OCI-LY7 (cell line): ENCODE results near the gene ATP11C. TPM values are rescaled to one million over a fixed set of nuclear protein-coding genes. Genes with fewer than 3 reads are reported as not detected.

Experiments
- BruUV-seq: library from RNA; stranded (reverse); fragments of 400-500 nt; replicated peaks from 2 replicates; lab custom pipeline; 2021; lab: Mats Ljungman, UMichigan
- CTCF ChIA-PET: fragments of 300-600 bp; sonication (Branson Sonifier 250); formaldehyde crosslinking; loops from one replicate; lab custom pipeline; 2022; ENCODE audit warnings: antibody characterized with exemption; ENCODE audit not compliant: unreplicated experiment; lab: Charles Lee
- POLR2A ChIA-PET: fragments of 300-600 bp; sonication (Branson Sonifier 250); formaldehyde crosslinking; loops from one replicate; lab custom pipeline; 2022; ENCODE audit warnings: antibody characterized with exemption; lab: Charles Lee
- DNase-seq: peaks from one replicate; pipeline ENCODE4 v3.0.0-alpha.2; 2015; ENCODE audit warnings: low spot score
- H2AFZ ChIP-seq: fragments of 200-600 bp; sonication (generic), shearing (Covaris generic); 2 replicates; pipeline ENCODE4 v1.6.1; 2014; ENCODE audit warnings: mild to moderate bottlenecking, antibody characterized with exemption, low read length, moderate library complexity
- H3K27ac ChIP-seq: fragments of 200-600 bp; sonication (generic); 2 replicates; pipeline ENCODE4 v1.5.1; 2014; ENCODE audit warnings: mixed run types, low read depth, mild to moderate bottlenecking, moderate library complexity, low read length, inconsistent platforms; ENCODE audit not compliant: poor library complexity, severe bottlenecking
- H3K36me3 ChIP-seq: fragments of 200-600 bp; sonication (generic); 2 replicates; pipeline ENCODE4 v1.6.1; 2014; ENCODE audit warnings: mild to moderate bottlenecking, antibody characterized with exemption, low read length, moderate library complexity, mixed read lengths; ENCODE audit not compliant: insufficient read depth
- H3K4me1 ChIP-seq: fragments of 200-600 bp; sonication (generic); 2 replicates; pipeline ENCODE4 v1.5.1; 2014; ENCODE audit warnings: mild to moderate bottlenecking, low read length; ENCODE audit not compliant: insufficient read depth, poor library complexity, severe bottlenecking
- H3K4me2 ChIP-seq: fragments of 200-600 bp; sonication (generic); 2 replicates; pipeline ENCODE4 v1.6.1; 2014; ENCODE audit warnings: mild to moderate bottlenecking, low read length
- H3K4me3 ChIP-seq: fragments of 200-600 bp; sonication (generic); 2 replicates; pipeline ENCODE4 v1.5.1; 2014; ENCODE audit warnings: mild to moderate bottlenecking, low read depth, low read length; ENCODE audit not compliant: poor library complexity, severe bottlenecking
- H3K79me2 ChIP-seq: fragments of 200-600 bp; sonication (generic); 2 replicates; pipeline ENCODE4 v1.6.1; 2016; ENCODE audit warnings: low read depth, mild to moderate bottlenecking, low read length, moderate library complexity, mixed read lengths; ENCODE audit not compliant: insufficient read depth
- H3K9me2 ChIP-seq: fragments of 200-600 bp; sonication (generic); 2 replicates; pipeline ENCODE4 v1.6.1; 2016; ENCODE audit warnings: mild to moderate bottlenecking, low read length, mixed read lengths; ENCODE audit not compliant: insufficient read depth
- H3K9me3 ChIP-seq: fragments of 200-600 bp; sonication (generic); 2 replicates; pipeline ENCODE4 v1.6.1; 2014; ENCODE audit warnings: mild to moderate bottlenecking, mixed run types, low read length, mixed read lengths
- H4K20me1 ChIP-seq: fragments of 200-600 bp; sonication (generic); 2 replicates; pipeline ENCODE4 v1.6.1; 2014; ENCODE audit warnings: mild to moderate bottlenecking, antibody characterized with exemption, low read length, moderate library complexity, mixed read lengths; ENCODE audit not compliant: insufficient read depth
- CTCF ChIP-seq: fragments of 200-600 bp; sonication (generic); conservative IDR thresholded peaks from 2 replicates; pipeline ENCODE4 v1.5.1; 2014; ENCODE audit warnings: mild to moderate bottlenecking, antibody characterized with exemption, low read length, moderate library complexity, mixed read lengths
- EZH2phosphoT487 ChIP-seq: fragments of 200-600 bp; sonication (generic); IDR thresholded peaks from 2 replicates; pipeline ENCODE4 v1.6.1; 2018; ENCODE audit warnings: low read depth, borderline replicate concordance, mild to moderate bottlenecking, mixed run types, antibody characterized with exemption, low read length, moderate library complexity, mixed read lengths
- intact Hi-C: fragments of 100-400 bp; cut with micrococcal nuclease; formaldehyde crosslinking; loops from one replicate; pipeline ENCODE4 v1.10.0; 2022; ENCODE audit not compliant: unreplicated experiment
- total RNA-seq, 2 experiments: library from RNA; depleted of rRNA in 1 of 2; stranded (reverse); fragments of >200 nt in 1 of 2; shearing (Covaris generic) in 1 of 2; gene quantifications; 2 replicates each; pipeline ENCODE4 v1.2.3, GENCODE V29; 2014 to 2022

ATP11C gene
- total RNA-seq, 2 experiments from 2014 or later: 20.9 to 25.2 TPM

GRCh38 chrX:139738581-139738980 is 194.3 kb downstream of the ATP11C start:
- no peak for DNase-seq
- no peak for TF ChIP-seq CTCF
- TF ChIP-seq EZH2phosphoT487: no peak
- POLR2A ChIA-PET: no interaction called here
- BruUV-seq: no TSS peak
- no peaks in the 10 kb centered on the region for H3K4me1 ChIP-seq
- H3K79me2 ChIP-seq: no peaks in the 10 kb centered on the region
- H3K36me3 ChIP-seq: peaks cover 9% of the 10 kb centered on the region
- CTCF ChIA-PET: no interaction called here
- no peak overlapping the region for H3K27ac ChIP-seq
- no peaks in the 10 kb centered on the region for H4K20me1 ChIP-seq
- H3K9me3 ChIP-seq: no peaks in the 10 kb centered on the region
- no peaks in the 10 kb centered on the region for H3K9me2 ChIP-seq
- no peak overlapping the region for H3K4me2 ChIP-seq
- intact Hi-C loops: no loop called here
- H3K4me3 ChIP-seq: no peak overlapping the region
- no peak overlapping the region for H2AFZ ChIP-seq

- no TSS peak for BruUV-seq
- H3K79me2 ChIP-seq: no peaks in the 10 kb centered on the region
- H3K36me3 ChIP-seq: peaks cover 16% of the 10 kb centered on the region
- intact Hi-C loops: no loop called here
- ChIA-PET CTCF (no interaction called here), POLR2A (no interaction called here)
- H2AFZ ChIP-seq: no peak overlapping the region
- no peak overlapping the region for H3K4me3 ChIP-seq
- H3K27ac ChIP-seq: no peak overlapping the region
- no peak for TF ChIP-seq EZH2phosphoT487
- no peak for TF ChIP-seq CTCF
- H3K9me3 ChIP-seq: no peaks in the 10 kb centered on the region
- H3K4me1 ChIP-seq: no peaks in the 10 kb centered on the region
- no peaks in the 10 kb centered on the region for H3K9me2 ChIP-seq
- H4K20me1 ChIP-seq: no peaks in the 10 kb centered on the region
- no peak overlapping the region for H3K4me2 ChIP-seq
- no peak for DNase-seq
These were observed 196.7 kb downstream of the ATP11C start for GRCh38 chrX:139736151-139736550.

DNA sequence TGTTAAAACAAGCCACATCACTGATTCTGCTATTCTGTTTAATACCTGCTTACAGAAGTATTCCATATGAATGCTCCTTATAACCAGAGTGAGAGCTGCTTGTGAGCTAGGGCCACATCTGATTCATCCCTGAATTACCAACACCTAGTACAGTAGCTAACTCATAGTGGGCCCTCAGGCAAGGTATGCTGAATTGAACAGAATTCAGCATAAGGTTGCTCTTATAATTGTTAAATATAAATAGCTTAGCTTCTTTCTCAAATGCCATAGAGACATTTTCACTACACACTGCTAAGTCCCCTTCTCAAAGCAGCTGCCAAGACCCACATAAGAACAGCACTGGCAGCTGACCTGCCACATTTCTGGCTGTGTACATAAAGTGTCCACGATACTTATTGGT is 197.9 kb downstream of the ATP11C start:
- H3K9me2 ChIP-seq: no peaks in the 10 kb centered on the region
- H3K79me2 ChIP-seq: no peaks in the 10 kb centered on the region
- H4K20me1 ChIP-seq: no peaks in the 10 kb centered on the region
- peaks cover 16% of the 10 kb centered on the region for H3K36me3 ChIP-seq
- no peaks in the 10 kb centered on the region for H3K9me3 ChIP-seq
- TF ChIP-seq CTCF (no peak), EZH2phosphoT487 (no peak)
- intact Hi-C loops: no loop called here
- H2AFZ ChIP-seq: no peak overlapping the region
- H3K4me3 ChIP-seq: no peak overlapping the region
- ChIA-PET POLR2A (no interaction called here), CTCF (no interaction called here)
- no TSS peak for BruUV-seq
- H3K27ac ChIP-seq: no peak overlapping the region
- H3K4me2 ChIP-seq: no peak overlapping the region
- no peaks in the 10 kb centered on the region for H3K4me1 ChIP-seq
- DNase-seq: no peak
